Measurements from ENCODE around the gene CSRP1. TPM values are rescaled to one million over a fixed set of nuclear protein-coding genes. Genes with fewer than 3 reads are reported as not detected.

CSRP1 gene
- total and polyA plus RNA-seq, 9 of the 15 experiments (the other 6 are each of a cell fraction or from before 2014, with no cell fraction given), result 6.8 to 39.4 (median 23.7) TPM

DNA sequence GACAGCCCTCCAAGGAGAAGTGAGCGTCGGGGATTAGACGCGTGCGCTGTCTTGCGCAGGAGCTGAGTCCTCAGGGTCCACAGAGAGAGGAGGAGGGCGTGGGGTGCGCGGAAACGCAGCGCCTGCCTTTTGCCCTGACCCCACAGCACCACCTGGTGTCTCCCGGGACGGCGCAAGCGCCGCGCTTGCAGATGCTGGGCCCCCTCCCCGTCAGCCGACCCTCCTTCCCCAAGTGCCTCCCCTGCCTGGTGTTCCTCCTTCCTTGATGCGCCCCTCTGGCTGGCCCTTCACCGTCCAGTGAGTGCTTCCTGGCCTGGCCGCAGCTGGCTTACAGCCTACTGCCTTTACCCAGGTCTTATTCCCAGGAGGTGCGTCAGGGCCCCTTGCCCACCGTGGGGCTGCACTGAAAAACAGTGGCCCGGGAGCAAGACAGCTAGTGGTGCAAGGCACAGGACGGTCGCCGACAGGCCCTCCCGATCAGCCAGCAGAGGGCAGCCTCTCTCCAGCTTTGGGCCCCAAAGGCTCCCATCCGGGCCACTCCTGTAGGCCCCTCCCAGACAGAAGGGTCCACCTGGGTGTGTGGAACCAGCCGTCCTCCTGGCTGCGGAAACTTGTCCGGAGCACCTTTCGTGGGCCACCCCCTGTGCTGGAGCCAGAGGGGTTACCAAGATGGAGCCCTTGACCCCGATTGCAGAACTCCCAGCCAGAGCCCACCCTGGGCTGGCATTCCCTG, 25.0 kb downstream of the CSRP1 start (continued):
- TF ChIP-seq, protein P1, sequence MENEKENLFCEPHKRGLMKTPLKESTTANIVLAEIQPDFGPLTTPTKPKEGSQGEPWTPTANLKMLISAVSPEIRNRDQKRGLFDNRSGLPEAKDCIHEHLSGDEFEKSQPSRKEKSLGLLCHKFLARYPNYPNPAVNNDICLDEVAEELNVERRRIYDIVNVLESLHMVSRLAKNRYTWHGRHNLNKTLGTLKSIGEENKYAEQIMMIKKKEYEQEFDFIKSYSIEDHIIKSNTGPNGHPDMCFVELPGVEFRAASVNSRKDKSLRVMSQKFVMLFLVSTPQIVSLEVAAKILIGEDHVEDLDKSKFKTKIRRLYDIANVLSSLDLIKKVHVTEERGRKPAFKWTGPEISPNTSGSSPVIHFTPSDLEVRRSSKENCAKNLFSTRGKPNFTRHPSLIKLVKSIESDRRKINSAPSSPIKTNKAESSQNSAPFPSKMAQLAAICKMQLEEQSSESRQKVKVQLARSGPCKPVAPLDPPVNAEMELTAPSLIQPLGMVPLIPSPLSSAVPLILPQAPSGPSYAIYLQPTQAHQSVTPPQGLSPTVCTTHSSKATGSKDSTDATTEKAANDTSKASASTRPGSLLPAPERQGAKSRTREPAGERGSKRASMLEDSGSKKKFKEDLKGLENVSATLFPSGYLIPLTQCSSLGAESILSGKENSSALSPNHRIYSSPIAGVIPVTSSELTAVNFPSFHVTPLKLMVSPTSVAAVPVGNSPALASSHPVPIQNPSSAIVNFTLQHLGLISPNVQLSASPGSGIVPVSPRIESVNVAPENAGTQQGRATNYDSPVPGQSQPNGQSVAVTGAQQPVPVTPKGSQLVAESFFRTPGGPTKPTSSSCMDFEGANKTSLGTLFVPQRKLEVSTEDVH (IDR thresholded peaks at IDR 0.05; ENCODE audit: low read depth, partially characterized antibody), result peak; percentile 29
- TF ChIP-seq NONO (IDR thresholded peaks at IDR 0.05; ENCODE audit: low read depth in 2 of 2, low read length in 1 of 2) (peak in 1 of 2 experiments; percentile 10; a peak in 1 of 4 replicates), YY1 (IDR thresholded peaks at IDR 0.05; ENCODE audit: borderline replicate concordance in 1 of 3, control insufficient read depth in 1 of 3, extremely low read depth in 1 of 3, insufficient read depth in 3 of 3, insufficient read length in 1 of 3, insufficient replicate concordance in 2 of 3, low read depth in 1 of 3, low read length in 2 of 3) (peak in 1 of 3 experiments; percentile 13), TEAD1 (CRISPR knock-in tag; IDR thresholded peaks at IDR 0.05) (peak in 1 of 2 experiments; percentile 66; a peak in 1 of 4 replicates), SMARCA5 (IDR thresholded peaks at IDR 0.05) (peak; percentile 93), NR2C2 (CRISPR knock-in tag; IDR thresholded peaks at IDR 0.05) (0 out of 2 replicates have a peak, but pooled peaks have one; percentile 26), NR2C2 (tag; IDR thresholded peaks at IDR 0.05) (no peak), TBP (optimal IDR thresholded peaks at IDR 0.05; ENCODE audit: low read depth, low read length) (no peak), POLR2G (IDR thresholded peaks at IDR 0.05; ENCODE audit: low read depth, low read length) (peak; percentile 26; the same call in 1 of the 2 replicates), RCOR1 (IDR thresholded peaks at IDR 0.05; ENCODE audit: borderline replicate concordance in 1 of 2, low read depth in 2 of 2, low read length in 2 of 2) (peak in 1 of 2 experiments; percentile 72; a peak in 2 of 4 replicates)
- TF ChIP-seq, protein P2, sequence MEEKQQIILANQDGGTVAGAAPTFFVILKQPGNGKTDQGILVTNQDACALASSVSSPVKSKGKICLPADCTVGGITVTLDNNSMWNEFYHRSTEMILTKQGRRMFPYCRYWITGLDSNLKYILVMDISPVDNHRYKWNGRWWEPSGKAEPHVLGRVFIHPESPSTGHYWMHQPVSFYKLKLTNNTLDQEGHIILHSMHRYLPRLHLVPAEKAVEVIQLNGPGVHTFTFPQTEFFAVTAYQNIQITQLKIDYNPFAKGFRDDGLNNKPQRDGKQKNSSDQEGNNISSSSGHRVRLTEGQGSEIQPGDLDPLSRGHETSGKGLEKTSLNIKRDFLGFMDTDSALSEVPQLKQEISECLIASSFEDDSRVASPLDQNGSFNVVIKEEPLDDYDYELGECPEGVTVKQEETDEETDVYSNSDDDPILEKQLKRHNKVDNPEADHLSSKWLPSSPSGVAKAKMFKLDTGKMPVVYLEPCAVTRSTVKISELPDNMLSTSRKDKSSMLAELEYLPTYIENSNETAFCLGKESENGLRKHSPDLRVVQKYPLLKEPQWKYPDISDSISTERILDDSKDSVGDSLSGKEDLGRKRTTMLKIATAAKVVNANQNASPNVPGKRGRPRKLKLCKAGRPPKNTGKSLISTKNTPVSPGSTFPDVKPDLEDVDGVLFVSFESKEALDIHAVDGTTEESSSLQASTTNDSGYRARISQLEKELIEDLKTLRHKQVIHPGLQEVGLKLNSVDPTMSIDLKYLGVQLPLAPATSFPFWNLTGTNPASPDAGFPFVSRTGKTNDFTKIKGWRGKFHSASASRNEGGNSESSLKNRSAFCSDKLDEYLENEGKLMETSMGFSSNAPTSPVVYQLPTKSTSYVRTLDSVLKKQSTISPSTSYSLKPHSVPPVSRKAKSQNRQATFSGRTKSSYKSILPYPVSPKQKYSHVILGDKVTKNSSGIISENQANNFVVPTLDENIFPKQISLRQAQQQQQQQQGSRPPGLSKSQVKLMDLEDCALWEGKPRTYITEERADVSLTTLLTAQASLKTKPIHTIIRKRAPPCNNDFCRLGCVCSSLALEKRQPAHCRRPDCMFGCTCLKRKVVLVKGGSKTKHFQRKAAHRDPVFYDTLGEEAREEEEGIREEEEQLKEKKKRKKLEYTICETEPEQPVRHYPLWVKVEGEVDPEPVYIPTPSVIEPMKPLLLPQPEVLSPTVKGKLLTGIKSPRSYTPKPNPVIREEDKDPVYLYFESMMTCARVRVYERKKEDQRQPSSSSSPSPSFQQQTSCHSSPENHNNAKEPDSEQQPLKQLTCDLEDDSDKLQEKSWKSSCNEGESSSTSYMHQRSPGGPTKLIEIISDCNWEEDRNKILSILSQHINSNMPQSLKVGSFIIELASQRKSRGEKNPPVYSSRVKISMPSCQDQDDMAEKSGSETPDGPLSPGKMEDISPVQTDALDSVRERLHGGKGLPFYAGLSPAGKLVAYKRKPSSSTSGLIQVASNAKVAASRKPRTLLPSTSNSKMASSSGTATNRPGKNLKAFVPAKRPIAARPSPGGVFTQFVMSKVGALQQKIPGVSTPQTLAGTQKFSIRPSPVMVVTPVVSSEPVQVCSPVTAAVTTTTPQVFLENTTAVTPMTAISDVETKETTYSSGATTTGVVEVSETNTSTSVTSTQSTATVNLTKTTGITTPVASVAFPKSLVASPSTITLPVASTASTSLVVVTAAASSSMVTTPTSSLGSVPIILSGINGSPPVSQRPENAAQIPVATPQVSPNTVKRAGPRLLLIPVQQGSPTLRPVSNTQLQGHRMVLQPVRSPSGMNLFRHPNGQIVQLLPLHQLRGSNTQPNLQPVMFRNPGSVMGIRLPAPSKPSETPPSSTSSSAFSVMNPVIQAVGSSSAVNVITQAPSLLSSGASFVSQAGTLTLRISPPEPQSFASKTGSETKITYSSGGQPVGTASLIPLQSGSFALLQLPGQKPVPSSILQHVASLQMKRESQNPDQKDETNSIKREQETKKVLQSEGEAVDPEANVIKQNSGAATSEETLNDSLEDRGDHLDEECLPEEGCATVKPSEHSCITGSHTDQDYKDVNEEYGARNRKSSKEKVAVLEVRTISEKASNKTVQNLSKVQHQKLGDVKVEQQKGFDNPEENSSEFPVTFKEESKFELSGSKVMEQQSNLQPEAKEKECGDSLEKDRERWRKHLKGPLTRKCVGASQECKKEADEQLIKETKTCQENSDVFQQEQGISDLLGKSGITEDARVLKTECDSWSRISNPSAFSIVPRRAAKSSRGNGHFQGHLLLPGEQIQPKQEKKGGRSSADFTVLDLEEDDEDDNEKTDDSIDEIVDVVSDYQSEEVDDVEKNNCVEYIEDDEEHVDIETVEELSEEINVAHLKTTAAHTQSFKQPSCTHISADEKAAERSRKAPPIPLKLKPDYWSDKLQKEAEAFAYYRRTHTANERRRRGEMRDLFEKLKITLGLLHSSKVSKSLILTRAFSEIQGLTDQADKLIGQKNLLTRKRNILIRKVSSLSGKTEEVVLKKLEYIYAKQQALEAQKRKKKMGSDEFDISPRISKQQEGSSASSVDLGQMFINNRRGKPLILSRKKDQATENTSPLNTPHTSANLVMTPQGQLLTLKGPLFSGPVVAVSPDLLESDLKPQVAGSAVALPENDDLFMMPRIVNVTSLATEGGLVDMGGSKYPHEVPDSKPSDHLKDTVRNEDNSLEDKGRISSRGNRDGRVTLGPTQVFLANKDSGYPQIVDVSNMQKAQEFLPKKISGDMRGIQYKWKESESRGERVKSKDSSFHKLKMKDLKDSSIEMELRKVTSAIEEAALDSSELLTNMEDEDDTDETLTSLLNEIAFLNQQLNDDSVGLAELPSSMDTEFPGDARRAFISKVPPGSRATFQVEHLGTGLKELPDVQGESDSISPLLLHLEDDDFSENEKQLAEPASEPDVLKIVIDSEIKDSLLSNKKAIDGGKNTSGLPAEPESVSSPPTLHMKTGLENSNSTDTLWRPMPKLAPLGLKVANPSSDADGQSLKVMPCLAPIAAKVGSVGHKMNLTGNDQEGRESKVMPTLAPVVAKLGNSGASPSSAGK (IDR thresholded peaks at IDR 0.05), result no peak; the same call in none of the 2 replicates
